Lung (tissue), 12 donors: Measurements from ENCODE around the gene TRAP1. TPM values are rescaled to one million over a fixed set of nuclear protein-coding genes. Genes with fewer than 3 reads are reported as not detected.

Experiments used
- ATAC-seq: fragments of 200-7000 bp; cut with Tn5 transposase; one replicate; pipeline ENCODE4 v1.9.1; 2020; ENCODE audit warnings: moderate number of reproducible peaks; ENCODE audit not compliant: insufficient read depth, low FRiP score
- DNase-seq, 3 donors: peaks; one replicate each; pipeline ENCODE4 v3.0.0-alpha.2; 2013 to 2017
- H3K27ac ChIP-seq, 2 donors: one replicate each; pipeline ENCODE4 v1.5.1; 2013; ENCODE audit warnings: mild to moderate bottlenecking in 2 of 2, moderate library complexity in 2 of 2, control low read depth in 1 of 2, inconsistent platforms in 1 of 2, low read depth in 1 of 2, low read length in 1 of 2
- H3K27me3 ChIP-seq, 3 donors: one replicate each; pipeline ENCODE4 v1.5.1; 2013; ENCODE audit warnings: low read length in 2 of 3; ENCODE audit not compliant: control insufficient read depth in 3 of 3, insufficient read depth in 3 of 3
- H3K36me3 ChIP-seq, 4 donors: one replicate each; pipeline ENCODE4 v1.5.1; 2013; ENCODE audit warnings: low read length in 4 of 4, mild to moderate bottlenecking in 1 of 4, moderate library complexity in 1 of 4; ENCODE audit not compliant: control insufficient read depth in 4 of 4, insufficient read depth in 4 of 4
- H3K4me1 ChIP-seq, 5 donors: one replicate each; pipeline ENCODE4 v1.5.1; 2013; ENCODE audit warnings: low read length in 5 of 5, mild to moderate bottlenecking in 2 of 5, moderate library complexity in 1 of 5; ENCODE audit not compliant: control insufficient read depth in 5 of 5, insufficient read depth in 5 of 5
- H3K4me3 ChIP-seq: one replicate; pipeline ENCODE4 v1.5.1; 2013; ENCODE audit warnings: mild to moderate bottlenecking, control low read depth, moderate library complexity
- H3K9ac ChIP-seq, 2 donors: one replicate each; pipeline ENCODE4 v1.5.1; 2013; ENCODE audit warnings: low read length in 2 of 2, control low read depth in 1 of 2; ENCODE audit not compliant: insufficient read depth in 1 of 2
- H3K9me3 ChIP-seq, 4 donors: one replicate each; pipeline ENCODE4 v1.5.1; 2013; ENCODE audit warnings: low read length in 3 of 4, mild to moderate bottlenecking in 1 of 4, moderate library complexity in 1 of 4; ENCODE audit not compliant: control insufficient read depth in 4 of 4, insufficient read depth in 3 of 4
- whole genome bisulfite sequencing, 2 donors: extraction: QIAGEN DNeasy Blood & Tissue Kit; methylation state at CpG; one replicate each; pipeline ENCODE4 v1.1.7; 2013; 5-methylcytosine and 5-hydroxymethylcytosine counted together
- polyA plus RNA-seq, 2 donors: library from polyadenylated mRNA; stranded (reverse); fragments of 200-250 nt; gene quantifications; one replicate each; pipeline ENCODE4 v1.2.1, GENCODE V29; 2013
- total RNA-seq, 2 donors: library from RNA; depleted of rRNA in 1 of 2; stranded (reverse); fragments of >200 nt in 1 of 2; gene quantifications; one replicate each; pipeline ENCODE4 v1.2.1, GENCODE V29; 2014 to 2021
- TF ChIP-seq, protein P1 (sequence below): IDR thresholded peaks from 2 replicates; pipeline ENCODE4 v1.5.1; 2012; ENCODE audit warnings: mild to moderate bottlenecking; ENCODE audit errors: control extremely low read depth, extremely low read depth
- donor health status: control.
- donor health status: control.
- donor health status: Bipolar disorder and iron deficiency.
- donor health status: healthy.
- donor health status: DM: yes; HTN: yes; CAD: no.

The TRAP1 gene
- total and polyA plus RNA-seq, 4 donors = 44.8 to 94.3 (median 58.8) TPM

DNA sequence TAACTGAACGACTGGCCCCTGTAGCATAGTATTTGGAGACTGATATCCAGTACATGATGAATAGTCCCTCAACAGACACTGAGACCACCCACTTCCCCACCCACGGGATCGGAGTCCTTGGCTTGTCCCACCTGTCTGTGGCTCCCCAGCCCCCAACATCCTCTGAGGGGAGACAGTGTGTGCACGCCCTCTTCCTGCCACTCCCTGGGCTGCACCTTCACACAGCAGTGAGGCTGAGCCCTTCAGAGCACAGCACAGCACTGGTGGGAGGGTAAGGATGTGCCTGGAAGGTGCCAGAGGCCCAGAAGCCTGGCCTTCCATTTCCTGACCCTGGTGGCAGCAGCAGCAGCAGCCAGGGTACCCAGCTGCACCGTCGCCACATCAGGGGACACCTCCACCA lies 51.8 kb downstream of the TRAP1 start:
- no peak overlapping the region for H3K27ac ChIP-seq
- DNase-seq (no peak), ATAC-seq (no peak)
- TF ChIP-seq, protein P1, sequence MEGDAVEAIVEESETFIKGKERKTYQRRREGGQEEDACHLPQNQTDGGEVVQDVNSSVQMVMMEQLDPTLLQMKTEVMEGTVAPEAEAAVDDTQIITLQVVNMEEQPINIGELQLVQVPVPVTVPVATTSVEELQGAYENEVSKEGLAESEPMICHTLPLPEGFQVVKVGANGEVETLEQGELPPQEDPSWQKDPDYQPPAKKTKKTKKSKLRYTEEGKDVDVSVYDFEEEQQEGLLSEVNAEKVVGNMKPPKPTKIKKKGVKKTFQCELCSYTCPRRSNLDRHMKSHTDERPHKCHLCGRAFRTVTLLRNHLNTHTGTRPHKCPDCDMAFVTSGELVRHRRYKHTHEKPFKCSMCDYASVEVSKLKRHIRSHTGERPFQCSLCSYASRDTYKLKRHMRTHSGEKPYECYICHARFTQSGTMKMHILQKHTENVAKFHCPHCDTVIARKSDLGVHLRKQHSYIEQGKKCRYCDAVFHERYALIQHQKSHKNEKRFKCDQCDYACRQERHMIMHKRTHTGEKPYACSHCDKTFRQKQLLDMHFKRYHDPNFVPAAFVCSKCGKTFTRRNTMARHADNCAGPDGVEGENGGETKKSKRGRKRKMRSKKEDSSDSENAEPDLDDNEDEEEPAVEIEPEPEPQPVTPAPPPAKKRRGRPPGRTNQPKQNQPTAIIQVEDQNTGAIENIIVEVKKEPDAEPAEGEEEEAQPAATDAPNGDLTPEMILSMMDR = no peak
- H3K27me3 ChIP-seq = no peaks in the 10 kb centered on the region
- no peaks in the 10 kb centered on the region for H3K4me1 ChIP-seq
- 74 to 79% methylated on average over 6 of the region's 6 CpGs for WGBS, 2 donors
- no peak overlapping the region for H3K9ac ChIP-seq
- H3K4me3 ChIP-seq = no peak overlapping the region
- H3K36me3 ChIP-seq = peaks cover 3 to 54% (median 14%) of the 10 kb centered on the region in 4 donors
- H3K9me3 ChIP-seq = no peaks in the 10 kb centered on the region

GRCh38 chr16:3664187-3664896 lies 53.0 kb downstream of the TRAP1 start:
- no peak overlapping the region for H3K4me3 ChIP-seq
- H3K27me3 ChIP-seq = no peaks in the 10 kb centered on the region
- WGBS, 2 donors = 96 to 97% methylated on average over 31 of the region's 31 CpGs
- no peaks in the 10 kb centered on the region for H3K9me3 ChIP-seq
- no peak overlapping the region for H3K9ac ChIP-seq
- no peak overlapping the region for H3K27ac ChIP-seq
- no peaks in the 10 kb centered on the region for H3K4me1 ChIP-seq
- ATAC-seq (no peak), DNase-seq (no peak)
- peaks cover 6 to 62% (median 22%) of the 10 kb centered on the region in 4 donors for H3K36me3 ChIP-seq
- TF ChIP-seq, protein P1 = no peak

DNA sequence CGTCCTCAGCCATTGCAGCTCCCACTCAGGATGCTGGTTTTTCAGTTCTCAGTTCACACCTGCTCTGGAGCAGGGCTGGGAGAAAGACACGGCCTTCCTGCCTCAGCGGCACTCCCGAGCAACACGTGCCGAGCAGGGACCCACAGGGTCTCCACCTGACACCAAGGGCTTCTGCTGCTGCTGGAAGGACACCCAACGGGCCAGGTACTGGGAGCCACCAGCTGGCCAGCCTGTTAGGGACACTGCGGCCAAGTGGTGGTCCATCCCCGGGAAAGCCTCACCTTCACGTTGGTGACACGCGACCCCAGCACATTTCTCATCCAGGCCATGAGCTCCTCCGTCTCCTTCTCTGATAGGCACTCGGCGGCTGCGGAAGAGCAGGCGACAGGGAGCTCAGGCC lies 54.7 kb downstream of the TRAP1 start:
- no peak overlapping the region for H3K4me3 ChIP-seq
- 93 to 95% methylated on average over 17 of the region's 17 CpGs for WGBS, 2 donors
- H3K4me1 ChIP-seq = no peaks in the 10 kb centered on the region
- ATAC-seq (no peak), DNase-seq (no peak)
- H3K27ac ChIP-seq = no peak overlapping the region
- TF ChIP-seq, protein P1 = no peak
- H3K27me3 ChIP-seq = no peaks in the 10 kb centered on the region
- H3K9me3 ChIP-seq = peaks cover 0 to 2% (median 0%) of the 10 kb centered on the region in 4 donors
- peaks cover 6 to 68% (median 27%) of the 10 kb centered on the region in 4 donors for H3K36me3 ChIP-seq
- no peak overlapping the region for H3K9ac ChIP-seq

DNA sequence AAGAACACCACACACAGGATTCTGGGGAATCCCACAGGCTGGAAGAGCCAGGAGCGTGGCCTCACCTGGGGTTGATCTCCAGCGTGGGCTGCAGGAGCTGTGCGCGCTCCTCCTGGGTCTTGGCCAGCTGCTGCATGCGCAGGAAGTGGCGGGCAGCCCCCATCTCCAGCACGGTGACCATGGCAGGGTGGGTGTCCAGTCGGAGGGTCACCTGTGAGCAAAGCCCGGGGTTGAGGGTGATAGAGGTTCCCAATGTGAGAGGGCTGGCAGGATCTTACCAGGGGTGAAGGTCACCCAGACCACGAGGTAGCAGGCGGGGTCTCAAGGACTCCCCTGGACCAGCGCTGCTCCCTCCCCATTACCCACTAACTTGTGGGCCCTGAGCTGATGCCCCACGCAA lies 55.4 kb downstream of the TRAP1 start:
- TF ChIP-seq, protein P1 = no peak
- H3K36me3 ChIP-seq = peaks cover 6 to 72% (median 32%) of the 10 kb centered on the region in 4 donors
- no peaks in the 10 kb centered on the region for H3K27me3 ChIP-seq
- 95 to 96% methylated on average over 13 of the region's 13 CpGs for WGBS, 2 donors
- no peak overlapping the region for H3K9ac ChIP-seq
- H3K4me3 ChIP-seq = no peak overlapping the region
- peaks cover 0 to 2% (median 0%) of the 10 kb centered on the region in 4 donors for H3K9me3 ChIP-seq
- no peak overlapping the region for H3K27ac ChIP-seq
- no peaks in the 10 kb centered on the region for H3K4me1 ChIP-seq
- DNase-seq (no peak), ATAC-seq (no peak)
